HG03175 (cell line): ENCODE data around the gene ASCL5.

Experiments
- ATAC-seq: cut with Tn5 transposase; IDR thresholded peaks from one replicate; pipeline ENCODE4 v1.9.1; 2021; ENCODE audit warnings: mild to moderate bottlenecking, moderate library complexity; ENCODE audit not compliant: unreplicated experiment

Gene ASCL5

GRCh38 chr1:201137024-201137392, 10.0 kb upstream of the ASCL5 start:
- no peak for ATAC-seq

GRCh38 chr1:201136355-201137023, 9.5 kb upstream of the ASCL5 start:
- ATAC-seq: no peak

DNA sequence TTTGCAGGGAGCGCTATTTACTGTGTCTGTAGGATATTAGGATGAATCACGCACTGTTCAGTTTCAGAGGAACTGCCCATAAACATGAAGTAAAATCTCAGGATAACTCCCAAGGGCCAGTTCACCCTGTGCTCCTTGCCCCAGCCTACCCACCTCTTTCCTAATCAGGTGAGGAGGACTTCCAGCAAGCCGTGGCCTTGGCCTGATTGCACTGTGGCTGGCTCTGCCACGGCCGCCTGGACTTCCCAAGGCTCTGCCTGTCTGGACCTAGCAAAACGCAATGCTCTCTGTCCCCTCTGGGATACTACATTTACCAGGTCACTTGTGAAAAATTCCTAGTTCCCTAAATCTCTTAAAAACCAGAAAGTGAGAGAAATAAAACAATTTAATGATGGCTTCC, 7.4 kb upstream of the ASCL5 start:
- no peak for ATAC-seq

GRCh38 chr1:201131398-201131797, 4.4 kb upstream of the ASCL5 start:
- no peak for ATAC-seq

- no peak for ATAC-seq
These were observed 2.0 kb upstream of the ASCL5 start for GRCh38 chr1:201128962-201129361.

GRCh38 chr1:201128476-201128875, 1.5 kb upstream of the ASCL5 start:
- ATAC-seq: no peak

- ATAC-seq: no peak
These were observed 921 bp upstream of the ASCL5 start for GRCh38 chr1:201127755-201128455.

GRCh38 chr1:201126463-201126831, 537 bp downstream of the ASCL5 start:
- ATAC-seq: no peak

GRCh38 chr1:201125800-201126199, 1.2 kb downstream of the ASCL5 start:
- no peak for ATAC-seq

- no peak for ATAC-seq
These were observed 2.0 kb downstream of the ASCL5 start for GRCh38 chr1:201125019-201125418.

- ATAC-seq: no peak
These were observed 3.1 kb downstream of the ASCL5 start for GRCh38 chr1:201123866-201124265.

DNA sequence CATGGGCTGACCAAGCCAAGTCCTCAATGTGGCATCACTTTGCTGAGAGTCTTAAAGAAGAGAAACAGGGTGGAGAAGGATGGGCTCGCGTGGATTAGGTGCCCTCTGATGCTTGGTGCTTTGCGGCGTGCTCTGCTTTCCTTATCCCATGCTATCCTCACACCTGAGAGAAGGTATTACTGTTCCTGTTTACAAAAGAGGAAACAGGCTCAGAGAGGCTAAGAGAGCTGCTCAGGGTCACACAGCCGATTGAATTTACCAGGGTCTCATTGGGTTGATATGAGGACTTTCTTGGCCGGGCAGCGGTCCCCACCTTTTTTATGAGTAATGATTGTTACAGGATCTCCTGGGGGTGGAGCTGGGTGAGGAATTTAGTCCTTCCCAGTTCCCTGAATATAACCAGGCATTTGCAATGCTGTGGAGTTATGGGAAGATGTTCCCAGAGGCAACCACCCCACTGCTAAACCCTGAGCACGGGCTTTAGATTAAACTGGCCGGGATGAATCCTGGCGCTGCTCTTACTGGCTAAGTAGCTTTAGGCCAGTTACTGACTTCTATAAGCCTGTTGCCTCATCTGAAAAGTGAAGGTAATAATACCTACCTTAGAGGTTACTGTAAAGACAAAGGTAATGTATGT, 4.5 kb downstream of the ASCL5 start:
- no peak for ATAC-seq

DNA sequence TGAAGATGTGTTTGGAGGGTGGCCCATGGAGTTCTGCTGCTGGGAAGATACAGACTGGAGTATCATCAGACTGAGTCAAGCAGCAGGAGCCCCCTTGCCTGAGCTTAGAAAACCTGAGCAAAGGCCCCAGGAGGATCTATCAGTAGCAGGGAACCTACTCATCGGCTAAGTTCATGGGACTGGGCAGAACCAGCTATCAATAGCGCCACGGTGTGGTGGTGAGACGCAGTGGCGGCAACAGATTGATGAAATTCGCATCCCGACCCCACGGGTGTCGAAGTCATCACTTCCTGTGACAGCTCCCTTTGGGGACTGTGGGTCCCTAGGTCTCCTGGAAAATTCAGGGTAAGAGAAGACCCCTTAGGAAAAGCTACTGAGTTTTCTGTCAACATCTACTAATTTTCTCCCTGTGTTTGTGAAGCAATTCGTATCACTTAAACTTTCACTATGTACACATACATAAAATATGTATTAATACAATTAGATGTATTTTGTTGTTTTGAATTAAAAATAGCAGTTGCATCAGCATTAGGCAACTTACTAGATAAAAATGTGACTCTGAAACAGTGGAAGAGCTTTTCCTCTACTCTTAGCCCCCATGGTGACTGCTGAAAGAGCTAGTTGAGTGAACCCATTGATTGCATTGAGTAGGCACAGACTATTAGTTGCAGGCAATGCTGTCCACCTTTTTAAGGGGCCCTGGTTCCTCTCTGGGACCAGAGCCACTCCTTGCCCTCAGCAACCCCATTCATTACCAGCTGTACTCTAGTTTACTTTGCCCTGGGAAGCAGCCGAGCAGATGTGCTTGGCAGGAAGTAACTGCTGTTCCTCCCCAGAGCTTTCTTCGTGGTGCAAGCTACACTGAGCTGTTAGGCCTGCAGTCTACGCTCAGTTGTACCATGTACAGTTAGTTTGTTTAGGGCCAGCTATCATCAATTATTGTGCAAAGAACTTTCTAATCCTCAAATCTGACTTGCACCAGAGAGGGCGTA, 7.5 kb downstream of the ASCL5 start:
- ATAC-seq: no peak

- ATAC-seq: no peak
These were observed 10.9 kb downstream of the ASCL5 start for GRCh38 chr1:201116091-201116490.

DNA sequence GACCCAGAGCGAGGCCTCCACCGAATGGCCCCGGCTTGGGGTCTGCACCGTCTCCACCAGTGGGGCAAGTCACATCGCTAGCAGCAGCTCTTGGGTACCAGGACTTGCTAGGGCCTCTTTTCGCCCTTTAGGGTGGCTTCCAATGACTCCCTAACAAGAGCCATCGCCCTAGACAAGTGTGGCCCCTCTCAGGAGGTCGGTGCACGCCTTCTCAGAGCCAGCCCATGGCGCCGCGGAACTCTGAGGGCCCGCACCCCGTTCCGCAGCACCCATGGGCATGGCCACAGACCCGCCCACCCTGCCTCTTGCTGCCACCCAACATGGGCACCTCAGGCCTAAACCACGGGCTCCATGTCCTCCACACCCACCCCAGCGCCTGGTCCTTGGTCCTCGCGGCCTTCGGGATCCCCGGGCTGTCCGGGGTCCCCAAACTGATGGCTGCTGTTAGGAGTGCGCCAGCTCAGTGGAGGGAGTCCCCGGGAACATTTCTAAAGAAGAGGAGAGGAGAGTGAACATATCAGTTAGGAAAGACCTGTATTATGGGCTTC, 11.5 kb downstream of the ASCL5 start:
- no peak for ATAC-seq

DNA sequence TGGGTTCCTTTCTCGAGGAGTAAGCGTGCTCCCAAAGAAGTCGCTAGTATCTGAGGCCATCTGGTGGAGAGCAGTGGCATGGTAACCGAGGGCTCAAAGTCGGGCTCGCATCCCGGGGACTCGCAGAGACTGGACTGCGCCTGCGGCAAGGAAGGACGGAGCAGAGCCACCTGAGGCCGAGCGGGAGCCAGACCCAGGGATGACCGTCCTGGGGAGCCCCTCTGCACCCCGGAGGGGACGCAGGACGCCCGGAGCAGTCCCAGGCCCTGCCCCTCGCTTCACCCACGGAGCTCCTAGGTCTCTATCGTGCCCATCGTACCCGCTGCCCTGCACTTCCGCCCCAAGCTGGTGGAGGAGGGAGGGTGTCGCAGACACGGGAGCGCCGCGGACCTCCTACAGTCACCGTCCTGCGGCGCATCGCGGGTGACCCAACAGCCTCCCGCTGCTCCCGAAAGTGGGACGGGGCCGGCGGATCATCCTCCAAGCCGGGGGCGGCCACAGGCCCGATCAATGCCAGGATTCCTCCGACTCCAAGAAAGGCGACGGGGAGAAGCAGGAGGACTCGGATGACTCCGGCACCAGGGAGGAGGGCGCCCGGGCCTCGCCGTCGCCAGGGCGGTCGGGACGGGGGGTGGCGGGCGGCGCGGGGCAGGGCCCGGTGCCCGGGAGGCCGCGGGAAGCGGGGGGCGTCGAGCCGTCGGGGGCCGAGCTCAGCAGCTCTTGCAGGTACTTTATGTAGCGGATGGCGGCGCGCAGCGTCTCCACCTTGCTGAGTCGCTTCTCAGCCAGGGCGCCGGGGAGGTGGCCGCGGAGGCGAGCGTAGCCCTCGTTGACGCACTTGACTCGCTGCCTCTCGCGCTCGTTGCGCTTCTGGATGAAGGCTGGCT, 12.5 kb downstream of the ASCL5 start:
- peak; percentile 88 for ATAC-seq

DNA sequence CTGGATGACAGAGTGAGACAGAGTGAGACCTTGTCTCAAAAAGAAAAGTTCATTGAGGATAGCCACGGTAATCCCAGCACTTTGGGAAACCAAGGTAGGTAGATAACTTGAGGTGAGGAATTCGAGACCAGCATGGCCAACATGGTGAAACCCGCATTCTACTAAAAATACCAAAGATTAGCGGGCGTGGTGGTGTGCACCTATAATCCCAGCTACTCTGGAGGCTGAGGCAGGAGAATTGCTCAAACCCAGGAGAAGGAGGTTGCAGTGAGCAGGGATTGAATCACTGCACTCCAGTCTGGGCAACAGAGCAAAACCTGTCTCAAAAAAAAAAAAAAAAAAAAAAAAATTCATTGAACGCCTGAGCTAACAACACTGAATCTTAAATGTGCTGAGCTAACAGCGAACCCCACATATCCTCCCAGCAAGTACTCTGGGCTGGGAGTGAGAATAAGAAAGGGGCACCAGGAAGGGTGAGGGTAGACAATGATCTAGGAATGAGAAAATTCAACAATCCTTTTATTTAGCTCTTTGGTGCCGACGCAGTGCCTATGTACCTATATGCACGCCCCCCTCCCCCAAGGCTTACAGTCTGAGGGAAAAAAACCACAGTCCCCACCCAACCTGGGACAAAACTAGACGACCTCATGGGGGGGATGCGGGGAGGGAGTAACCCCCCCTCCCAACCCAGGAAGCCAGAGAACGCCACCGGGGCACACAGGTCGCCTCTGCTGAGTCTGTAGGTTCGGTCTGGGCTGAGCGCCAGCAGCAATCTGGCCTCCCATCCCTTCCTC, 13.3 kb downstream of the ASCL5 start:
- ATAC-seq: no peak

DNA sequence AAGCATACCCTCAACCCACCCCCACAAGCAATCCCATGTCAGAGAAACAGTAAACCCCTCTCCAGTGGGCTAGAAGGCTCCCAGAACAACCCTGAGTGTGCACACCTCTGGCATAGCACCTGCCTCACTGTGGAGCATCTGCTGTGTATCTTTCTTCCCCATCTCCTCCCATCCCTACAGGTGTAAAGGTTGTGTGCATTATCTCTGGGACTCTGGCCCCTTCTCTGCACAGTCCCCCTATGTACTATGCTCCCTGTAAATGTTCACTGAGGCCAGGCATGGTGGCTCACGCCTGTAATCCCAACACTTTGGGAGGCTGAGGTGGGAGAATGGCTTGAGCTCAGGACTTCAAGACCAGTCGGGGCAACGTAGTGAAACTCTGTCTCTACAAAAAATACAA, 14.1 kb downstream of the ASCL5 start:
- no peak for ATAC-seq

DNA sequence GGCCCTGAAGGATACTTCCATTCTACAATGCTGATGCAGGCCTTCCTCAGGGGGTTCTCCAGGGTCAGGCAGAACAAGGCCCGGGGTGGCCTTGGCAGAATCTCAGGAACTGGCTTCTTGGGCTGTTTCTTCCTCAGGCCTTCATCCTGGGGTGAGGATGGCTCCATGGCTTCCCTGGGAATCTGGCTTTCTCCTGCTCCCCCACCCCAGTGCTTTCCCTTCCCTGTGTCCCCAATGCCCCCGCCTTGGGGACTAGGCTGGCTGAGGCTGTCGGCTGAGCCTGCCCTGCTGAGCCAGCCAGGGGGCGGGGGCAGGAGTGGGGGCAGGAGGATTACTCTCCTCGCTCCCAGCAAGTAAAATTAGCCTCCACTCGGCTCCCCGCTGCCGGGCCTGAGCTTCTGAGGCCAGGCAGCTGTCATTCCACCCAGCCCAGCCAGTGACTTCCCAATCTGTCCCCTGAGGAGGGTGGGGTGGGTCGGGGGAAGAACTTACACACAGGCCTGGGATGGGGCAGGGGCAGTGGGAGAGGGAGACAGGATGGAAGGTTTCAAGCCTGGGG, 14.7 kb downstream of the ASCL5 start, which contains the start of gene CACNA1S:
Gene CACNA1S, minus strand, starts transcription at position 254 of the 559 bp plus-strand sequence. Its CDS starts 87 bp downstream, at position 167.
- no peak for ATAC-seq
